ENCODE results near the gene MBD4. TPM values are rescaled to one million over a fixed set of nuclear protein-coding genes. Genes with fewer than 3 reads are reported as not detected.
"Not testable (repeated sequence)": the region's sequence is repeated elsewhere in the genome, so short reads cannot be mapped to it uniquely, and the experiment has no call there.

Gene MBD4
- total RNA-seq, 1 experiment from 2014 or later = 50.9 TPM

DNA sequence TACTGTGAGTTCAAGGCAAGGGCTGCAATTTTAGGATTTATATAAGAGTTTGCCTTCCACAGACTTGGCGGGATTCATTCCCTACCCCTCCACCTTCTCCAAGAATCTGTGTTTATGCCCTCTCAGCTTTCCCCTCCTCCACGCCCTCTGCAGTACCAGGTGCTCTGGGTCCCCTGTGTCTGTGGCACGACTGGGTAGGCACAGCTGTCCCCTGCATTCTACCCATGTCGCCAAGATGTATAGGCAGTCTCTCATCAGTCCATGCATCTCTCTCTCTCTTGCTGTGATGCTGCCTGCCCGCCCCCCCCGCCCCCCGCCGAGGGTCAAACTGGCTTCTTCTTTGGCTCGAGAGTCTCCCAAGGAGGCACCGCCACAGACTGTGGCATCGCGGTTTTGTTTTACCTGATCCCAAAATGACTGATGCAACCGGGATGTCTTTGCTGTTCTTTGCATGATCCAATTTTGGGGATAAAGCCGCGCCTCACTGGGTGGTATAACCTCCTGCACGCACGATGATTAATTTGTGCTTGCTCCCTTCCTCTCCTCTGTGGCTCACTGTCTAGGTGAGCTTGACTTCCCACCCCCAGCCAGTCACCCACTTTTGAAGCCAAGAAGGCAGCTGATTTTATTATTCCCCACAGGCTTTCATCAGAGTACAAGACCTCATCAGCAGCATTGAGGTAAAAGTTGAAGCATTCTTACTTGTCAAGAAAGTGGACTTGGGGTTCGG is 55.0 kb downstream of the MBD4 start:
- CTCF ChIA-PET = interaction anchor here (1.3 kb wide), 1 partner anchor 28 kb away, joined by 8 read pairs; no protein-coding TSS in a partner anchor
- BruUV-seq (replicated peaks) = no TSS peak
- intact Hi-C loops (cut with micrococcal nuclease; ENCODE audit: unreplicated experiment) = no loop called here
- TF ChIP-seq, protein P1, sequence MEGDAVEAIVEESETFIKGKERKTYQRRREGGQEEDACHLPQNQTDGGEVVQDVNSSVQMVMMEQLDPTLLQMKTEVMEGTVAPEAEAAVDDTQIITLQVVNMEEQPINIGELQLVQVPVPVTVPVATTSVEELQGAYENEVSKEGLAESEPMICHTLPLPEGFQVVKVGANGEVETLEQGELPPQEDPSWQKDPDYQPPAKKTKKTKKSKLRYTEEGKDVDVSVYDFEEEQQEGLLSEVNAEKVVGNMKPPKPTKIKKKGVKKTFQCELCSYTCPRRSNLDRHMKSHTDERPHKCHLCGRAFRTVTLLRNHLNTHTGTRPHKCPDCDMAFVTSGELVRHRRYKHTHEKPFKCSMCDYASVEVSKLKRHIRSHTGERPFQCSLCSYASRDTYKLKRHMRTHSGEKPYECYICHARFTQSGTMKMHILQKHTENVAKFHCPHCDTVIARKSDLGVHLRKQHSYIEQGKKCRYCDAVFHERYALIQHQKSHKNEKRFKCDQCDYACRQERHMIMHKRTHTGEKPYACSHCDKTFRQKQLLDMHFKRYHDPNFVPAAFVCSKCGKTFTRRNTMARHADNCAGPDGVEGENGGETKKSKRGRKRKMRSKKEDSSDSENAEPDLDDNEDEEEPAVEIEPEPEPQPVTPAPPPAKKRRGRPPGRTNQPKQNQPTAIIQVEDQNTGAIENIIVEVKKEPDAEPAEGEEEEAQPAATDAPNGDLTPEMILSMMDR (conservative IDR thresholded peaks at IDR 0.05; ENCODE audit: low read depth, low read length) = no peak
- TF ChIP-seq EZH2 (IDR thresholded peaks at IDR 0.05; ENCODE audit: borderline replicate concordance, low read depth, low read length, poor library complexity, severe bottlenecking) = no peak
- H3K36me3 ChIP-seq (ENCODE audit: insufficient read depth, low read length, poor library complexity, severe bottlenecking) = peaks cover 16% of the 10 kb centered on the region
- H3K27me3 ChIP-seq (replicated peaks; ENCODE audit: insufficient read depth, low read depth, low read length, poor library complexity) = no peaks in the 10 kb centered on the region
- H3K27ac ChIP-seq (ENCODE audit: low read depth, low read length, poor library complexity, severe bottlenecking) = no peak overlapping the region
- H3K4me1 ChIP-seq (ENCODE audit: insufficient read depth, low read length, poor library complexity, severe bottlenecking) = no peaks in the 10 kb centered on the region
- no peak overlapping the region for H3K4me3 ChIP-seq (ENCODE audit: low read depth, low read length, poor library complexity, severe bottlenecking)
- POLR2A ChIA-PET (ENCODE audit: low non-redundant PET) = interaction anchor here (0.6 kb wide), 1 partner anchor 44 kb away, joined by 10 read pairs; no protein-coding TSS in a partner anchor
- H3K9me3 ChIP-seq (ENCODE audit: low read depth, low read length, poor library complexity, severe bottlenecking) = no peaks in the 10 kb centered on the region
- DNase-seq (ENCODE audit: low spot score) = no peak

DNA sequence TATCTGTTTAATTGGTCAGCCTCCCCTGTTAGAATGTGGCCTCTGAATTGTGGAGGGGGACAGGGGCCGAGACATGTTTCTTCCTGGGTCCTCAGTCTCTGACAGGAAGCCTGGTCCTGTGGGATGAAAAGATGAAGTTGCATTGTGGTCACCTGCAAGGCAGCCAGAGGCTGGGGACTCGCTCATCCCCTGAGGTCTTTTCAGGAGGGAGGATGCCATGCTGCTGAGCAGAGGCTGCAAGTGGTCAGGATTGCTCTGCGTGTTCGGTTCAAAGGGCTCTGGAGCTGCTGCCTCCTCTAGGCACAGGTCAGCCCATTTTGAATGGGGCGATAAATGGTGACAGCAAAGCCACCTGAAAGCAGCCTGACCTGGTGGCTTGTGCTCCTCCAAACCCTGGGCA is 55.6 kb downstream of the MBD4 start:
- H3K4me3 ChIP-seq (ENCODE audit: low read depth, low read length, poor library complexity, severe bottlenecking); H3K27me3 ChIP-seq (replicated peaks; ENCODE audit: insufficient read depth, low read depth, low read length, poor library complexity); H3K27ac ChIP-seq (ENCODE audit: low read depth, low read length, poor library complexity, severe bottlenecking); intact Hi-C loops (cut with micrococcal nuclease; ENCODE audit: unreplicated experiment); DNase-seq (ENCODE audit: low spot score); H3K4me1 ChIP-seq (ENCODE audit: insufficient read depth, low read length, poor library complexity, severe bottlenecking); BruUV-seq (replicated peaks); H3K9me3 ChIP-seq (ENCODE audit: low read depth, low read length, poor library complexity, severe bottlenecking); POLR2A ChIA-PET (ENCODE audit: low non-redundant PET): not testable (repeated sequence)
- H3K36me3 ChIP-seq (ENCODE audit: insufficient read depth, low read length, poor library complexity, severe bottlenecking) = peaks cover 12% of the 10 kb centered on the region
- CTCF ChIA-PET = interaction anchor here (1.3 kb wide), 1 partner anchor 29 kb away, joined by 8 read pairs; no protein-coding TSS in a partner anchor

DNA sequence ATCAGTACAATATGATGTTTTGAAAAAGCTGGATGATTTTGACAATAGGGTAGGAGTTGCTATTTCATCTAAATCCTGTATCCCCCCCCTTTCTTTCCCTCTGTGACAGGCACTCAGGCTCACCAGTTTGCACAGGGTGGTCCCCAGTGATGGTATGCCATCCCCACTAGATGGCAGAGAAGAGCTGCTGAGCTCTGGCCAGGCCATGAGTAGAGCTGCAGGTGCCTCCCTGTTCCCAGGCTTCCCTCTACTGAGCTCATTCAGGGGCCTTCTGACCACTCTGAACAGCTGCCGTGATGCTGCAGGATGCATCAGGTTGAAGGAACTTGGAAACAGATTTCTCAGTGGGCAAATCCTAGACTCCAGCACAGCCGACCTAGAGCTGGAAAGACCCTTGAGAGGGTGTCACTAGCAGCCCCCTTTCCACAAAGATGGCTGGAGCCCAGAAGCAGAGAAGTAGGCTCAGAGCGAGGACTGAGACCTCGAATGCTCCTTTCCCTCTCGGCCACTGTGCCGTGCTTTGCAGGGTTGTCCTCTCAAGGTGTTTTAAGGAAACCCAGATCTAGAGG is 56.4 kb downstream of the MBD4 start:
- Histone ChIP-seq H3K36me3 (ENCODE audit: insufficient read depth, low read length, poor library complexity, severe bottlenecking) (peaks cover 12% of the 10 kb centered on the region), H3K4me1 (ENCODE audit: insufficient read depth, low read length, poor library complexity, severe bottlenecking) (no peaks in the 10 kb centered on the region), H3K27me3 (replicated peaks; ENCODE audit: insufficient read depth, low read depth, low read length, poor library complexity) (no peaks in the 10 kb centered on the region), H3K9me3 (ENCODE audit: low read depth, low read length, poor library complexity, severe bottlenecking) (no peaks in the 10 kb centered on the region), H3K4me3 (ENCODE audit: low read depth, low read length, poor library complexity, severe bottlenecking) (no peak overlapping the region), H3K27ac (ENCODE audit: low read depth, low read length, poor library complexity, severe bottlenecking) (no peak overlapping the region)
- BruUV-seq (replicated peaks) = no TSS peak
- ChIA-PET CTCF (interaction anchor here (0.6 to 1.3 kb wide), 8 partner anchors 11 to 268 kb away, joined by 3 to 11 read pairs (median 4); partner anchors contain the start of gene MBD4), POLR2A (ENCODE audit: low non-redundant PET) (no interaction called here)
- TF ChIP-seq, protein P1 (conservative IDR thresholded peaks at IDR 0.05; ENCODE audit: low read depth, low read length) = peak; percentile 80
- no peak for TF ChIP-seq EZH2 (IDR thresholded peaks at IDR 0.05; ENCODE audit: borderline replicate concordance, low read depth, low read length, poor library complexity, severe bottlenecking)
- intact Hi-C loops (cut with micrococcal nuclease; ENCODE audit: unreplicated experiment) = loop anchor here (1.0 kb wide), 1 partner anchor 551 kb away; no protein-coding TSS in a partner anchor
- DNase-seq (ENCODE audit: low spot score) = peak; percentile 78
